ENCODE data around the gene LCMT1. TPM values are rescaled to one million over a fixed set of nuclear protein-coding genes. Genes with fewer than 3 reads are reported as not detected.

LCMT1 gene
- total and polyA plus RNA-seq, 2 of the 13 experiments (the other 11 are each of a cell fraction or from before 2014, with no cell fraction given), result 41.2 to 48.7 TPM

GRCh38 chr16:25141648-25142047 is 30.1 kb downstream of the LCMT1 start:
- no peaks in the 10 kb centered on the region for H3K27me3 ChIP-seq (ENCODE audit: control insufficient read depth in 1 of 2, insufficient read depth in 2 of 2, low read length in 2 of 2)
- H4K20me1 ChIP-seq (ENCODE audit: insufficient read depth, low read length), result no peaks in the 10 kb centered on the region
- H2AFZ ChIP-seq (ENCODE audit: low read length), result no peak overlapping the region
- H3K36me3 ChIP-seq (replicated peaks in 1 of 2; ENCODE audit: control insufficient read depth in 1 of 2, insufficient read depth in 2 of 2, low read length in 2 of 2), result peaks cover 26 to 70% of the 10 kb centered on the region in 2 experiments
- TF ChIP-seq ZNF205 (CRISPR knock-in tag; IDR thresholded peaks at IDR 0.05) (no peak), IKZF1 (IDR thresholded peaks at IDR 0.05) (no peak), ZSCAN12 (CRISPR knock-in tag; IDR thresholded peaks at IDR 0.05) (no peak), ZNF670 (CRISPR knock-in tag; IDR thresholded peaks at IDR 0.05; ENCODE audit: borderline replicate concordance) (no peak), NKX3-1 (CRISPR knock-in tag; IDR thresholded peaks at IDR 0.05) (no peak), NFE2L1 (CRISPR knock-in tag; IDR thresholded peaks at IDR 0.05; ENCODE audit: borderline replicate concordance) (no peak), GMEB2 (CRISPR knock-in tag; IDR thresholded peaks at IDR 0.05; ENCODE audit: low read depth) (no peak), ZNF382 (CRISPR knock-in tag; IDR thresholded peaks at IDR 0.05; ENCODE audit: borderline replicate concordance) (no peak), ZMAT5 (CRISPR knock-in tag; IDR thresholded peaks at IDR 0.05; ENCODE audit: borderline replicate concordance, low read depth) (no peak), CREB1 (IDR thresholded peaks at IDR 0.05) (no peak), CREB1 (CRISPR knock-in tag; IDR thresholded peaks at IDR 0.05) (no peak), U2AF2 (IDR thresholded peaks at IDR 0.05; ENCODE audit: low read depth, low read length) (no peak), ZBTB38 (CRISPR knock-in tag; IDR thresholded peaks at IDR 0.05) (no peak), ZNF468 (CRISPR knock-in tag; IDR thresholded peaks at IDR 0.05) (no peak), ZKSCAN5 (CRISPR knock-in tag; IDR thresholded peaks at IDR 0.05) (no peak), ZNF232 (CRISPR knock-in tag; IDR thresholded peaks at IDR 0.05; ENCODE audit: borderline replicate concordance) (no peak), ZFP36L2 (CRISPR knock-in tag; IDR thresholded peaks at IDR 0.05) (no peak), ASH2L (IDR thresholded peaks at IDR 0.05; ENCODE audit: insufficient read length, low read depth, low read length) (no peak), ZNF556 (CRISPR knock-in tag; IDR thresholded peaks at IDR 0.05; ENCODE audit: borderline replicate concordance) (no peak)
- H3K9me3 ChIP-seq (ENCODE audit: low read length), result no peaks in the 10 kb centered on the region
- no peak overlapping the region for H3K4me2 ChIP-seq (ENCODE audit: low read depth, low read length)
- BruUV-seq (replicated peaks), result no TSS peak
- ChIA-PET POLR2A (no interaction called here), CTCF (ENCODE audit: low intra/inter-chr PET ratio, low total read pairs) (no interaction called here)
- FAIRE-seq (no peak), ATAC-seq (no peak), DNase-seq (ENCODE audit: low spot score) (no peak)
- in situ Hi-C loops (cut with HindIII; ENCODE audit: extremely low pct_ligation_motif_present, low pct_unique_long_range_greater_than_20kb) (loop anchor here (5.0 kb wide), 1 partner anchor 81 kb away; no protein-coding TSS in a partner anchor), intact Hi-C loops (cut with micrococcal nuclease; ENCODE audit: unreplicated experiment) (no loop called here)
- H3K27ac ChIP-seq (ENCODE audit: extremely low read length, insufficient read depth, low read length), result no peak overlapping the region
- 97% methylated on average over 2 of the region's 2 CpGs for WGBS (ENCODE audit: low lambda C conversion rate)
- no peak overlapping the region for H3K4me3 ChIP-seq (replicated peaks in 1 of 3; ENCODE audit: insufficient read depth in 1 of 3, low read depth in 2 of 3, low read length in 3 of 3)
- H3K9ac ChIP-seq (ENCODE audit: insufficient read depth, low read depth, low read length), result no peak overlapping the region
- no peaks in the 10 kb centered on the region for H3K4me1 ChIP-seq (ENCODE audit: insufficient read depth, low read length)
- H3K79me2 ChIP-seq (ENCODE audit: insufficient read depth, low read length), result no peaks in the 10 kb centered on the region
